ENCODE measurements around the gene STMP1. TPM values are rescaled to one million over a fixed set of nuclear protein-coding genes. Genes with fewer than 3 reads are reported as not detected.

STMP1 gene
- total RNA-seq, 1 experiment from 2014 or later, result 38.4 TPM

DNA sequence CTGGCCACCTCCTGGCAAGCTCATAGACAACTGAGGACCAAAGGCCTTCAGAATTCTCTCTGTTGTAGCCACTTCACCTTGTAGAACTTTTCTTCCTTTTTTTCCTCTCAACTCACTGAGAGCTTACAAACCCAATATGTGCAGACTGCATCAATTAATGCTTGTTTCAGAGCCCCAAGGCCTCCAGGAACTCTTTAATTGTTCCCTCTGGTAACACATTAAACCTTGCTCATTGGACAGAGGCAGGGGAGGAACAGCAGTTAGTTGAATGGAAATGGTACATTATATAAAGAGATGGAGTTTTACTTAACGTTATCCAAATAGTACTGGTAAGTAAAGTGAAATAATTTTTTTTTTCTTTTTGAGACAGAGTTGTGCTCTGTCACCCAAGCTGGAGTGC lies 25.2 kb downstream of the STMP1 start:
- Histone ChIP-seq H3K23me2 (ENCODE audit: insufficient read length, low read depth, low read length, poor library complexity, severe bottlenecking) (no peaks in the 10 kb centered on the region), H4K20me1 (ENCODE audit: control insufficient read depth, insufficient read depth, insufficient read length) (no peaks in the 10 kb centered on the region), H3K56ac (ENCODE audit: insufficient read length, low read depth, low read length) (no peak overlapping the region), H2BK20ac (ENCODE audit: low read depth, low read length, poor library complexity, severe bottlenecking) (no peak overlapping the region), H2BK120ac (ENCODE audit: low read depth, low read length, poor library complexity, severe bottlenecking) (no peak overlapping the region), H3K23ac (ENCODE audit: insufficient read length, low read depth, low read length) (no peak overlapping the region), H3K79me1 (ENCODE audit: insufficient read depth, low read depth, low read length, poor library complexity, severe bottlenecking) (no peaks in the 10 kb centered on the region), H3K4me1 (ENCODE audit: insufficient read depth, low read length) (no peaks in the 10 kb centered on the region; the same call in 1 of the 2 replicates), H3K79me2 (ENCODE audit: insufficient read depth, low read length) (no peaks in the 10 kb centered on the region), H3K27ac (ENCODE audit: insufficient read length, low read depth, low read length) (no peak overlapping the region), H2BK5ac (ENCODE audit: insufficient read length, low read length) (no peak overlapping the region), H3K4me2 (ENCODE audit: insufficient read depth, insufficient read length, low read length) (no peak overlapping the region), H3K18ac (ENCODE audit: insufficient read length, low read depth, low read length) (no peak overlapping the region), H3K14ac (ENCODE audit: insufficient read depth, low read length) (no peak overlapping the region), H3K27me3 (ENCODE audit: insufficient read depth, low read length) (no peaks in the 10 kb centered on the region), H3T11ph (ENCODE audit: low read length) (no peak overlapping the region), H2BK15ac (ENCODE audit: low read depth, low read length) (no peak overlapping the region), H2AK5ac (ENCODE audit: insufficient read length, low read length) (no peak overlapping the region), H4K91ac (ENCODE audit: insufficient read length, low read depth, low read length) (no peak overlapping the region), H2BK12ac (ENCODE audit: insufficient read length, low read depth, low read length) (no peak overlapping the region), H3K9me3 (ENCODE audit: control insufficient read depth, low read depth, low read length) (no peaks in the 10 kb centered on the region), H2AFZ (ENCODE audit: low read length) (no peak overlapping the region), H3K4ac (ENCODE audit: low read depth, low read length) (no peak overlapping the region), H4K5ac (ENCODE audit: insufficient read length, low read depth, low read length) (no peak overlapping the region), H4K8ac (replicated peaks; ENCODE audit: insufficient read length, low read depth, low read length) (no peak overlapping the region), H3K9ac (ENCODE audit: extremely low read depth, insufficient read length, low read length) (no peak overlapping the region)
- H3K27ac Mint-ChIP-seq, result no peak overlapping the region
- WGBS (ENCODE audit: extremely low coverage, insufficient read length, low lambda C conversion rate), result no CpG with 5 or more reads among the region's 1 CpG
- H3K36me3 Mint-ChIP-seq (ENCODE audit: insufficient read depth in 1 of 3, low read depth in 3 of 3), result peaks cover 0 to 19% (median 8%) of the 10 kb centered on the region in 3 experiments; a peak in 4 of 7 replicates
- TF ChIP-seq, protein P1, sequence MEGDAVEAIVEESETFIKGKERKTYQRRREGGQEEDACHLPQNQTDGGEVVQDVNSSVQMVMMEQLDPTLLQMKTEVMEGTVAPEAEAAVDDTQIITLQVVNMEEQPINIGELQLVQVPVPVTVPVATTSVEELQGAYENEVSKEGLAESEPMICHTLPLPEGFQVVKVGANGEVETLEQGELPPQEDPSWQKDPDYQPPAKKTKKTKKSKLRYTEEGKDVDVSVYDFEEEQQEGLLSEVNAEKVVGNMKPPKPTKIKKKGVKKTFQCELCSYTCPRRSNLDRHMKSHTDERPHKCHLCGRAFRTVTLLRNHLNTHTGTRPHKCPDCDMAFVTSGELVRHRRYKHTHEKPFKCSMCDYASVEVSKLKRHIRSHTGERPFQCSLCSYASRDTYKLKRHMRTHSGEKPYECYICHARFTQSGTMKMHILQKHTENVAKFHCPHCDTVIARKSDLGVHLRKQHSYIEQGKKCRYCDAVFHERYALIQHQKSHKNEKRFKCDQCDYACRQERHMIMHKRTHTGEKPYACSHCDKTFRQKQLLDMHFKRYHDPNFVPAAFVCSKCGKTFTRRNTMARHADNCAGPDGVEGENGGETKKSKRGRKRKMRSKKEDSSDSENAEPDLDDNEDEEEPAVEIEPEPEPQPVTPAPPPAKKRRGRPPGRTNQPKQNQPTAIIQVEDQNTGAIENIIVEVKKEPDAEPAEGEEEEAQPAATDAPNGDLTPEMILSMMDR (conservative IDR thresholded peaks at IDR 0.05), result no peak
- H3K4me3 Mint-ChIP-seq, result no peak overlapping the region
- no peaks in the 10 kb centered on the region for H3K27me3 Mint-ChIP-seq (ENCODE audit: low read depth)
- H3K9me3 Mint-ChIP-seq, result no peaks in the 10 kb centered on the region
- peaks cover 0 to 6% of the 10 kb centered on the region in 2 experiments; a peak in 1 of 4 replicates for H3K4me1 Mint-ChIP-seq
- DNase-seq, result no peak

All from H9 (cell line).